Astrocyte (in vitro differentiated cells and primary cell): ENCODE data around the gene CD48. TPM values are rescaled to one million over a fixed set of nuclear protein-coding genes. Genes with fewer than 3 reads are reported as not detected.

ENCODE experiments used
- DNase-seq: peaks from one replicate; pipeline ENCODE4 v3.0.0-alpha.2; 2010; ENCODE audit warnings: low read depth
- FAIRE-seq: peaks from 2 replicates; lab custom pipeline; 2011; peaks lifted over from hg19 to GRCh38; lab: Jason Lieb, UNC
- H2AFZ ChIP-seq: 2 replicates; pipeline ENCODE4 v1.6.0; 2012; ENCODE audit warnings: low read depth, low read length, inconsistent platforms
- H3K27ac ChIP-seq: 2 replicates; pipeline ENCODE4 v1.5.1; 2011; ENCODE audit warnings: low read depth, low read length, inconsistent platforms
- H3K27me3 ChIP-seq: 2 replicates; pipeline ENCODE4 v1.6.0; 2011; ENCODE audit warnings: low read length, inconsistent platforms; ENCODE audit not compliant: insufficient read depth
- H3K36me3 ChIP-seq: 2 replicates; pipeline ENCODE4 v1.5.1; 2011; ENCODE audit warnings: low read length, inconsistent platforms; ENCODE audit not compliant: insufficient read depth
- H3K4me1 ChIP-seq: 2 replicates; pipeline ENCODE4 v1.5.1; 2011; ENCODE audit warnings: low read length, inconsistent platforms; ENCODE audit not compliant: insufficient read depth
- H3K4me2 ChIP-seq: 2 replicates; pipeline ENCODE4 v1.6.0; 2012; ENCODE audit warnings: low read length, inconsistent platforms
- H3K4me3 ChIP-seq: 2 replicates; pipeline ENCODE4 v1.5.1; 2011; ENCODE audit warnings: low read depth, mild to moderate bottlenecking, low read length, inconsistent platforms; ENCODE audit not compliant: insufficient read depth
- H3K79me2 ChIP-seq: 2 replicates; pipeline ENCODE4 v1.6.0; 2012; ENCODE audit warnings: mild to moderate bottlenecking, low read length, inconsistent platforms; ENCODE audit not compliant: insufficient read depth
- H3K9ac ChIP-seq: 2 replicates; pipeline ENCODE4 v1.6.0; 2012; ENCODE audit warnings: mild to moderate bottlenecking, low read length, inconsistent platforms
- H3K9me3 ChIP-seq: 2 replicates; pipeline ENCODE4 v1.5.1; 2012; ENCODE audit warnings: low read depth, mild to moderate bottlenecking, low read length, inconsistent platforms; ENCODE audit not compliant: insufficient read depth
- H4K20me1 ChIP-seq: 2 replicates; pipeline ENCODE4 v1.6.0; 2012; ENCODE audit warnings: low read length, inconsistent platforms; ENCODE audit not compliant: insufficient read depth
- H3K27ac Mint-ChIP-seq: one replicate; pipeline ENCODE4 v1.8.0; 2021; ENCODE audit warnings: mild to moderate bottlenecking, mixed read lengths; ENCODE audit not compliant: unreplicated experiment
- H3K27me3 Mint-ChIP-seq: one replicate; pipeline ENCODE4 v1.8.0; 2021; ENCODE audit warnings: low read depth, mixed read lengths; ENCODE audit not compliant: unreplicated experiment
- H3K36me3 Mint-ChIP-seq: one replicate; pipeline ENCODE4 v1.8.0; 2021; ENCODE audit warnings: low read depth, mixed read lengths; ENCODE audit not compliant: unreplicated experiment
- H3K4me1 Mint-ChIP-seq: one replicate; pipeline ENCODE4 v1.8.0; 2021; ENCODE audit warnings: low read depth, mixed read lengths; ENCODE audit not compliant: unreplicated experiment
- H3K4me3 Mint-ChIP-seq: one replicate; pipeline ENCODE4 v1.8.0; 2021; ENCODE audit warnings: mild to moderate bottlenecking, moderate library complexity, mixed read lengths; ENCODE audit not compliant: unreplicated experiment
- H3K9me3 Mint-ChIP-seq: one replicate; pipeline ENCODE4 v1.8.0; 2021; ENCODE audit warnings: mild to moderate bottlenecking, mixed read lengths; ENCODE audit not compliant: unreplicated experiment
- EZH2 ChIP-seq: IDR thresholded peaks from 2 replicates; pipeline ENCODE4 v1.6.1; 2012; ENCODE audit warnings: mild to moderate bottlenecking, low read length, inconsistent platforms; ENCODE audit not compliant: insufficient read depth
- total RNA-seq: library from RNA; stranded (reverse); gene quantifications from 2 replicates; pipeline ENCODE4 v1.2.1, GENCODE V29; 2021
- TF ChIP-seq, protein P1 (sequence below): IDR thresholded peaks from 2 replicates; pipeline ENCODE4 v1.5.1; 2011; ENCODE audit warnings: low read depth, mild to moderate bottlenecking, inconsistent platforms, low read length, moderate library complexity; ENCODE audit not compliant: insufficient read depth

Gene CD48
- total RNA-seq, 1 donor from 2014 or later = not detected

DNA sequence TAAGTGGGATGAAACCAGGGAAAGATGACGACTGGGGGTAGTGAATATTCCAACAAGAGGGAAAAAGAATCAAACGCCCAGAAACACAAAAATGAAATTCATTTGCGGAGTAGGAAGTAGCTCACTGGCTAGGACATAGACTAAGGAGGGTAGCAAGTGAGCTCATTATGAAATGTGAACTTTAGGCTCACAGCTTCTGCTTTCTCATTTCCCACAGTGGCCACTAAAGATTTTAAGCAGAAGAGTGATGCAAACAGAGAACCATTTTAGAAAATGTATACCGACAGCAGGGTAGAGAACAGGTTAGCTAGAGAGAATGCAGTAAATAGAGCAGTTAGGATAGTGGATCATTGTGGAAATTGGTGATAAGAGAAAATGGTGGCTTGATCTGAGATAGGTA is 3.5 kb downstream of the CD48 start:
- FAIRE-seq (no peak), DNase-seq (no peak)
- H3K36me3 Mint-ChIP-seq = no peaks in the 10 kb centered on the region
- H3K9me3 Mint-ChIP-seq = no peaks in the 10 kb centered on the region
- Histone ChIP-seq H2AFZ (no peak overlapping the region), H3K4me2 (no peak overlapping the region), H3K79me2 (no peaks in the 10 kb centered on the region), H3K27ac (no peak overlapping the region), H4K20me1 (no peaks in the 10 kb centered on the region), H3K36me3 (no peaks in the 10 kb centered on the region), H3K4me1 (no peaks in the 10 kb centered on the region), H3K9me3 (no peaks in the 10 kb centered on the region), H3K27me3 (no peaks in the 10 kb centered on the region), H3K9ac (no peak overlapping the region), H3K4me3 (no peak overlapping the region)
- no peaks in the 10 kb centered on the region for H3K4me1 Mint-ChIP-seq
- no peak overlapping the region for H3K27ac Mint-ChIP-seq
- H3K4me3 Mint-ChIP-seq = no peak overlapping the region
- peaks cover 15% of the 10 kb centered on the region for H3K27me3 Mint-ChIP-seq
- TF ChIP-seq, protein P1, sequence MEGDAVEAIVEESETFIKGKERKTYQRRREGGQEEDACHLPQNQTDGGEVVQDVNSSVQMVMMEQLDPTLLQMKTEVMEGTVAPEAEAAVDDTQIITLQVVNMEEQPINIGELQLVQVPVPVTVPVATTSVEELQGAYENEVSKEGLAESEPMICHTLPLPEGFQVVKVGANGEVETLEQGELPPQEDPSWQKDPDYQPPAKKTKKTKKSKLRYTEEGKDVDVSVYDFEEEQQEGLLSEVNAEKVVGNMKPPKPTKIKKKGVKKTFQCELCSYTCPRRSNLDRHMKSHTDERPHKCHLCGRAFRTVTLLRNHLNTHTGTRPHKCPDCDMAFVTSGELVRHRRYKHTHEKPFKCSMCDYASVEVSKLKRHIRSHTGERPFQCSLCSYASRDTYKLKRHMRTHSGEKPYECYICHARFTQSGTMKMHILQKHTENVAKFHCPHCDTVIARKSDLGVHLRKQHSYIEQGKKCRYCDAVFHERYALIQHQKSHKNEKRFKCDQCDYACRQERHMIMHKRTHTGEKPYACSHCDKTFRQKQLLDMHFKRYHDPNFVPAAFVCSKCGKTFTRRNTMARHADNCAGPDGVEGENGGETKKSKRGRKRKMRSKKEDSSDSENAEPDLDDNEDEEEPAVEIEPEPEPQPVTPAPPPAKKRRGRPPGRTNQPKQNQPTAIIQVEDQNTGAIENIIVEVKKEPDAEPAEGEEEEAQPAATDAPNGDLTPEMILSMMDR = no peak
- TF ChIP-seq EZH2 = no peak

DNA sequence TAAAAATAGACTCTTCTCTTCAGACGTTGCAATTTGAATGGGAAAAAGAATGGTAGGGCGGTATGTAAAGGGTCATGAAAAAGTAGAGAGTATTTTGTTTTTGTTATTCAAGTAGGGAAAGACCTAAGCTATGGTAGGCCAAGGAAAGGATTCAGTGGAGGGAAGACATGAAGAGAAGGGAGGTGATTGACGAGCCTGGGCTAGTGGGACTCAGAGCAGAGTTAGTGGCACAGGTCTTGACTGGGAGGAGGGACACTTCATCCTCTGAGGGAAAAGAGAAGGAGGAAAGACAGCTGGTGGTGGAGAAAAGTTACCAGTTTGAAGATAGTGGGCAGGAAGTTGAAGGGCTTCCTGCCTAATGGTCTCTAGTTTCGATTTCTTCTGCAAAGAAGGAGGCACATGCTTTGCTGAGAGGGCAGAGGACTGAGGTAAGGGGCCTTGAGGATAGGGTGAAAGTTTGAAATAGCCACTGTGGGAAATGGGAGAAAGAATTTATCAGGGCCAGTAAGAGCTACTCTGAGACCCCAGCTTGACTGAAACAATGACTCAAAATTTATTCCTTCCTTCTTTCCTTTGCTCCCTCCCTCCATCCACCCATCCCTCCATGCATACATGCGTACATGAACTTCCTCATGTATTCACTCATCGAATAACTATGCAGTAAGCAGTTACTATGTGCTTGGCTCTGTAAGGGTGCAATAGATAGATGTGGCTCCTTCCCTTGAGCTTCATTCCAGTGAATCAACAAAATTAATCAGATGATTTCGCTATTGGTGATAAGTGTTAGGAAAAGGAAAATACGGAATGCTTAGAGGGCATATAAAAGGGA is 4.2 kb downstream of the CD48 start:
- no peak overlapping the region for H2AFZ ChIP-seq
- FAIRE-seq = no peak

More for the DNA sequence above, 4.2 kb downstream of the CD48 start:
- H3K27ac Mint-ChIP-seq = no peak overlapping the region
- Histone ChIP-seq H3K36me3 (no peaks in the 10 kb centered on the region), H3K27ac (no peak overlapping the region), H4K20me1 (no peaks in the 10 kb centered on the region), H3K9me3 (no peaks in the 10 kb centered on the region), H3K4me3 (no peak overlapping the region), H3K9ac (no peak overlapping the region), H3K4me2 (no peak overlapping the region), H3K27me3 (no peaks in the 10 kb centered on the region), H3K4me1 (no peaks in the 10 kb centered on the region), H3K79me2 (no peaks in the 10 kb centered on the region)
- no peak overlapping the region for H3K4me3 Mint-ChIP-seq
- DNase-seq = no peak
- H3K4me1 Mint-ChIP-seq = no peaks in the 10 kb centered on the region
- H3K27me3 Mint-ChIP-seq = peaks cover 16% of the 10 kb centered on the region
- no peaks in the 10 kb centered on the region for H3K9me3 Mint-ChIP-seq
- no peaks in the 10 kb centered on the region for H3K36me3 Mint-ChIP-seq
- TF ChIP-seq EZH2 = no peak
- TF ChIP-seq, protein P1 = no peak
